HG03439 (cell line): ENCODE measurements around the gene ECM1.

Experiments used
- ATAC-seq: cut with Tn5 transposase; IDR thresholded peaks from one replicate; pipeline ENCODE4 v1.9.1; 2021; ENCODE audit warnings: mild to moderate bottlenecking, moderate library complexity; ENCODE audit not compliant: unreplicated experiment

Gene ECM1

DNA sequence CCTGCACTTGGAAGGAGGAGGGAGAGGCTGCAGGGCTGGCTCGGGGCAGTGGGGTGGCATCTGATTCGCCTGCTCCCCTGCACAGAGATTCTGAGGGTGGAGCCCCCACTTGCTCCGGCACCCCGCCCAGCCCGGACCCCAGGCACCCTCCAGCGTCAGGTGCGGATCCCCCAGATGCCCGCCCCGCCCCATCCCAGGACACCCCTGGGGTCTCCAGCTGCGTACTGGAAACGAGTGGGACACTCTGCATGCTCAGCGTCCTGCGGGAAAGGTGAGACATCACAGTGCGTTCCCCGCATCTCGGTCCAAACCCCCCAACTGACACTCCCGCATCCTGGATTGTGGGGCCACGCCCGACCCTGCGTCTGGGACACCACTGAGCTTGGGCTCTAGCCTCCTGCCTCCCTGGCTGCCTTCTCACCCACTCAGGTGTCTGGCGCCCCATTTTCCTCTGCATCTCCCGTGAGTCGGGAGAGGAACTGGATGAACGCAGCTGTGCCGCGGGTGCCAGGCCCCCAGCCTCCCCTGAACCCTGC is 49.2 kb downstream of the ECM1 start:
- ATAC-seq = no peak

DNA sequence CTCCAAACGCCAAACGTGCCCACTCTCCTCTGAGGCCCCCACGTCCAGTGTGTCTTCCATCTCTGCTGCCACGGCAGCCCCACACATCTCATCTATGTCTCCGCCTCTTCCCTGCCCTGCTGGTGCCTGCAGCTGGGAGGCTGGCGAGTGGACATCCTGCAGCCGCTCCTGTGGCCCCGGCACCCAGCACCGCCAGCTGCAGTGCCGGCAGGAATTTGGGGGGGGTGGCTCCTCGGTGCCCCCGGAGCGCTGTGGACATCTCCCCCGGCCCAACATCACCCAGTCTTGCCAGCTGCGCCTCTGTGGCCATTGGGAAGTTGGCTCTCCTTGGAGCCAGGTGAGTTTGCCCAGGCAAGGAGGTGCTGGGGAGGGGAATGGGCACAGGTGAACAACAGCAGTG is 49.9 kb downstream of the ECM1 start:
- ATAC-seq = no peak

DNA sequence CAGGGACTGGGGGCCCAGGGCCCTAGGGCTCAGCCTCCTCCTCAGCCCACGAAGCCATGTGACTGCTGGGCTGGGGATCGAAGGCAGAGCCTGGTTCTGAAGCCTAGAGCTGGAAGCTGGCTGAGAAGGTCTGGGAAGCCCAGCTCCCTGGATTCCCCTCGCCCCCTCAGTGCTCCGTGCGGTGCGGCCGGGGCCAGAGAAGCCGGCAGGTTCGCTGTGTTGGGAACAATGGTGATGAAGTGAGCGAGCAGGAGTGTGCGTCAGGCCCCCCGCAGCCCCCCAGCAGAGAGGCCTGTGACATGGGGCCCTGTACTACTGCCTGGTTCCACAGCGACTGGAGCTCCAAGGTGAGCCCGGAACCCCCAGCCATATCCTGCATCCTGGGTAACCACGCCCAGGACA is 50.4 kb downstream of the ECM1 start:
- ATAC-seq = no peak

DNA sequence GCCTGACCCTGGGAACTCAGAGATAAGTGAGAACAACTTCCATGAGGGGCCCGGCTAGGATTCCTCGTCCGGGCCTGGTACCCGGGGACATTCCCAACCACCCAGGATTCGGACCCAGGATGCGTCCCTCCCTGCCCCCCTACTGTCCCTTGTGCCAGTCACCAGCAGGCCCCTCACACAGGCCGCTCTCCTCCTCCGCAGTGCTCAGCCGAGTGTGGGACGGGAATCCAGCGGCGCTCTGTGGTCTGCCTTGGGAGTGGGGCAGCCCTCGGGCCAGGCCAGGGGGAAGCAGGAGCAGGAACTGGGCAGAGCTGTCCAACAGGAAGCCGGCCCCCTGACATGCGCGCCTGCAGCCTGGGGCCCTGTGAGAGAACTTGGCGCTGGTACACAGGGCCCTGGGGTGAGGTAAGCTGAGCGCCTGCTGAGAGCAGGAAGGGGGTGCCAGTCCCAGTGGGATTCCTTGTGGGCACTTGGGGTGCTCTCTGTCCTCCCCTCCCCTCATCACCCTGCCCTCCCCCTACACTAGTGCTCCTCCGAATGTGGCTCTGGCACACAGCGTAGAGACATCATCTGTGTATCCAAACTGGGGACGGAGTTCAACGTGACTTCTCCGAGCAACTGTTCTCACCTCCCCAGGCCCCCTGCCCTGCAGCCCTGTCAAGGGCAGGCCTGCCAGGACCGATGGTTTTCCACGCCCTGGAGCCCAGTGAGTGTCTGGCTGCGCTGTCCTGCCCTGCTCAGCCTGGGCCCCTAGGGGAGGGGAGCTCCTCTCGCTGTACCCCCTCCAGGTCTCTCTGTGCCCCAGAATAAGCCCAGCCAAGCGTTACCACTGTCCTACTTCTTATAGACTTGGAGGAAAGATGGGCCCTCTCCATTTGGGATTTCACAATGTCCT is 51.1 kb downstream of the ECM1 start:
- ATAC-seq = no peak

DNA sequence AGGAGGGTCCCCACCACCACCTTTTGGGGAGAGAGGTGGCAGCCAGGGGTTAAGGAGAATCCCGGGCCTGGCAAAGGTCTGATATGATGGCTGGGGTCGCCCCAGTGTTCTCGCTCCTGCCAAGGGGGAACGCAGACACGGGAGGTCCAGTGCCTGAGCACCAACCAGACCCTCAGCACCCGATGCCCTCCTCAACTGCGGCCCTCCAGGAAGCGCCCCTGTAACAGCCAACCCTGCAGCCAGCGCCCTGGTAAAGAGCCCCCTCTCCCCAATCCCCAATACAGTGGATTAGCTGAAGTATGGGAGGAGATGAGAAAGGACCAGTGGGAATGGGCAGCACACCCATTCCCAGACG is 51.7 kb downstream of the ECM1 start:
- no peak for ATAC-seq

DNA sequence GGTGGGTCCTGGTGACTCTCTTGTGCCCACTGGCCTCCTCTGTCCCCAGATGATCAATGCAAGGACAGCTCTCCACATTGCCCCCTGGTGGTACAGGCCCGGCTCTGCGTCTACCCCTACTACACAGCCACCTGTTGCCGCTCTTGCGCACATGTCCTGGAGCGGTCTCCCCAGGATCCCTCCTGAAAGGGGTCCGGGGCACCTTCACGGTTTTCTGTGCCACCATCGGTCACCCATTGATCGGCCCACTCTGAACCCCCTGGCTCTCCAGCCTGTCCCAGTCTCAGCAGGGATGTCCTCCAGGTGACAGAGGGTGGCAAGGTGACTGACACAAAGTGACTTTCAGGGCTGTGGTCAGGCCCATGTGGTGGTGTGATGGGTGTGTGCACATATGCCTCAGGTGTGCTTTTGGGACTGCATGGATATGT is 52.1 kb downstream of the ECM1 start:
- ATAC-seq = no peak

DNA sequence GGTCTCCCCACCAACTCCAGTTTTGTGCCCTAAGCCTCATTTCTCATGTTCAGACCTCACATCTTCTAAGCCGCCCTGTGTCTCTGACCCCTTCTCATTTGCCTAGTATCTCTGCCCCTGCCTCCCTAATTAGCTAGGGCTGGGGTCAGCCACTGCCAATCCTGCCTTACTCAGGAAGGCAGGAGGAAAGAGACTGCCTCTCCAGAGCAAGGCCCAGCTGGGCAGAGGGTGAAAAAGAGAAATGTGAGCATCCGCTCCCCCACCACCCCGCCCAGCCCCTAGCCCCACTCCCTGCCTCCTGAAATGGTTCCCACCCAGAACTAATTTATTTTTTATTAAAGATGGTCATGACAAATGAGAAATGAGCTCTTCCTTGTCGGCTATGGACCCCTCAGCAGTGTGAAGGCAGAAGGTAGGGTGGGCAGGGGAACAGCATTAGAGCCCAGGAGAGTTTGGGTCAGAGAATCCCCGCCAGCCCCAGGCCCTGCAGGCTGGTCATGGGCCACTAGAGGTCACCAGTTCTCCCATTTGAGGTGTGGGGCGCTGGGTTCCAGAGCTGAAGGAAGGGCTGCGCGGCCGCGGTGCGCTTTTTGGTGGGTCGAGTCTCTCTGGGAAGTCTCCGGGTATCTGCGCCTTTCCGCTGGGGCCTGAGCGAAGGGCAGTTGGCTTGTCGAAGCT is 52.8 kb downstream of the ECM1 start:
- peak; percentile 27 for ATAC-seq

DNA sequence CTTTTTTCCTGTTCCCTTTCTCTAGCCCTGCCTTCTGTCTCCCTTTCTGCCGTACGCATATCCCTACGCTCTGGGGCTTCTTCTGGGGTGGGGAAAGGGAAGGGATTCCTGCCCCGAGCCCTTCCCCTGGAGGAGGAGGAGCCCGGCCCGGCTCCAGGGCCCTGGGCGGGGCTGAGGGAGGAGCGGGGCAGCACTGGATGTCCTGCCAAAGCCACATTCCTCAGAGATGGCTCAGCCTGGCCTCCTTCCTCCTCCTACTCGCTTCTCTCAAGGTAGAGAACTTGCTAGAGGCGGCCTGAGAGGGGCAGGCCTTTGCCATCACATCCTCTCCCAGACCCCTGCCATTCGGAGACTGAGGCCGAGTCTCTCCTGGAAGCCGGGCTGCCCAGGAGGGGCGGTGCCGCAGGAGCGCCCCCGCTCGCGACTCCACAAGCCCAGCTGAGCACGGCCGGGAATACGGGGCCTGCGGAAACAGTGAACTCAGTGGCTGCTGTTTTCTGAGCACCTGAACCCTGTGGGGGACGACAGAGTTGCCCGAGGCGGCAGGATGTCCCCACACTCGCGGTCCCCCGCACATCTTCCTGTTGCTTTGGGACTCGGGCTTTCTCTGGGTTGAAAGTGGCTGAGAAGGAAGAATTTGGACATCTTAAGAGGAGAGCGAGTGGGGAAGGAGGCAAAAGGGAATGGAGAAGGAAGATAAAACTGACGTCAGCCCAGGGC is 53.5 kb downstream of the ECM1 start:
- ATAC-seq = peak; percentile 11

DNA sequence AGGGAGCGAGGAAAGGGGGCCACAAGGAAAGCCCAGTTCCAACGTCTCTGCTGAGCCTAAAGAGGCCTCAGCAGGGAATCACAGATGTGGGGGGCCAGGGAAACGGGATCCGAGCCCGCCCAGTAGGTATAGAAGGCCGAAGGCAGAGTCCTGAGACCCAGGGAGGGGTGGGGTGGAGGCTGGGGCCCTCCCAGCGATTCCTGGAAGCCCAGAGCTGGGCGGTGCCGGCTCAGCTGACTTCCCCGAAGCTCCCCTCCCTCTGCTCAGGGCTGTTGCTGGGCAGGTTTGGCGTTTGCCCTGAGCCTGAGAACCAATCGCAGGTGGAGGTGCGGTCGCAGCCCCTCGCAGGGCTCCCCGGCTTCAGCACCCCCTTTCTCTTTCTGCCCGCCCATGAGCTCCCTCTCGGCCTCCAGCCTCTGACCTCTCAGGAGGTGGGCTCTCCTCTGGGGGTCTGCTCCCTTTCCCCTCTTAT is 54.1 kb downstream of the ECM1 start:
- ATAC-seq = peak; percentile 37

DNA sequence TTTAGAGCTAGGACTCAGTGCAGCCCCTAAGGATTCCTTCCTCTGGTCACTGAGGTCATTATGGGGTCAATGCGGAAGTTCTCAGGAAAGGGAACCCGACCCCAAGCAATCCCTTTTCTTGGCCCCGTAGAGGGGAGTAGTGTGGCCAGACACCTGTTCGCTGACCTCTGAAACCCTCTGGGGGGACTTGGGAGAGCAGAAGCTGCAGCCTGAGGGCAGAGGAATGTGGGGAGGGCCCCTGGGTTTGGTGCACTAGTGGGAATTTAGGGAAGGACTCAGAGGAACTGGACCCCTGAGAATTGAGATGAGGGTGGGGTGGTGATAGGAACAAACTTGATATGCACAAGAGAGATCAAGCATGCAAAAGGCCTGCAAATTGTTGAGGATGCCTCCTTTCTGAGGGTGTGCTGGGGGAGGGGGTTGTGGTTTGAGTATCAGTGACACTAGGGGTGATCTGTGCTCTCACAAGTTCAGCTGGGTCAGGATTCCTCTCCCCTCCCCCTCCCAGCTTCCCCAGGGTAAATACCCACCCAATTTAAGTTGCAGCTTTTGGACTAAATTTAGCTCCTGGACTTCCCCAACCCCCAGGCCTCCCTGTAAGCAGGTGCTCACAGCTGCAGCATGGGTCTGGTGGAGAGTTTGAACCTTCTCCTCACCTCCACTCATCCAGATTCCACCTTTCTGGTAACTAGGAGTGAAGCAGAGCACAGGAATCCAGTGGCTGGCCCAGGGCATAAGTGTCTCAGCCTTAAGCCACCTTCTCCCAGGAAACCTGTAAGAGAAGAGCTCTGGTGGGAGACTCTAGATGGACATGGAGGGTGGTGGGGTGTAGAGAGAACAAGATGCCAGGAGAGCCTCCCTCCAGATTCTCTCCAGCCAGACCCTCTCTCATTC is 54.8 kb downstream of the ECM1 start:
- peak; percentile 38 for ATAC-seq
